Neural crest cell (in vitro differentiated cells): ENCODE measurements around the gene PPT1. TPM values are rescaled to one million over a fixed set of nuclear protein-coding genes. Genes with fewer than 3 reads are reported as not detected.
A peak's percentile ranks its signal among the peaks of the same experiment; 100 is the strongest.

Source experiments
- DNase-seq: peaks from one replicate; pipeline ENCODE4 v3.0.0; 2021; ENCODE audit warnings: low read depth, mixed read lengths, low spot score
- H3K27ac Mint-ChIP-seq: one replicate; pipeline ENCODE4 v1.8.0; 2021; ENCODE audit warnings: mild to moderate bottlenecking, mixed read lengths; ENCODE audit not compliant: unreplicated experiment
- H3K27me3 Mint-ChIP-seq: 2 replicates; pipeline ENCODE4 v1.8.0; 2021; ENCODE audit warnings: low read depth, mild to moderate bottlenecking, mixed read lengths
- H3K36me3 Mint-ChIP-seq: 2 replicates; pipeline ENCODE4 v1.8.0; 2021; ENCODE audit warnings: low read depth, mild to moderate bottlenecking, mixed read lengths
- H3K4me1 Mint-ChIP-seq: 2 replicates; pipeline ENCODE4 v1.8.0; 2021; ENCODE audit warnings: mixed read lengths
- H3K4me3 Mint-ChIP-seq: one replicate; pipeline ENCODE4 v1.8.0; 2021; ENCODE audit warnings: mild to moderate bottlenecking, mixed read lengths
- H3K9me3 Mint-ChIP-seq: 2 replicates; pipeline ENCODE4 v1.8.0; 2021; ENCODE audit warnings: mixed read lengths
- CTCF ChIP-seq: fragments of 200-600 bp; sonication (generic); conservative IDR thresholded peaks from 2 replicates; pipeline ENCODE4 v1.5.0; 2021; ENCODE audit warnings: antibody characterized with exemption, mild to moderate bottlenecking
- total RNA-seq: library from RNA; stranded (reverse); gene quantifications from 2 replicates; pipeline ENCODE4 v1.2.1, GENCODE V29; 2021

Gene PPT1
- total RNA-seq, 1 donor from 2014 or later, result 95.4 TPM

GRCh38 chr1:40067851-40068250 is 29.2 kb downstream of the PPT1 start:
- Mint-ChIP-seq H3K4me1 (peaks cover 5% of the 10 kb centered on the region), H3K36me3 (peaks cover 24% of the 10 kb centered on the region), H3K27me3 (no peaks in the 10 kb centered on the region), H3K27ac (no peak overlapping the region), H3K9me3 (no peaks in the 10 kb centered on the region), H3K4me3 (no peak overlapping the region)
- DNase-seq, result no peak
- no peak for TF ChIP-seq CTCF

GRCh38 chr1:40067023-40067422 is 30.0 kb downstream of the PPT1 start:
- DNase-seq, result no peak
- Mint-ChIP-seq H3K4me3 (no peak overlapping the region), H3K9me3 (no peaks in the 10 kb centered on the region), H3K4me1 (peaks cover 5% of the 10 kb centered on the region), H3K36me3 (peaks cover 24% of the 10 kb centered on the region), H3K27me3 (no peaks in the 10 kb centered on the region), H3K27ac (peak overlapping the region; percentile 40)
- no peak for TF ChIP-seq CTCF

- Mint-ChIP-seq H3K4me1 (peaks cover 5% of the 10 kb centered on the region), H3K36me3 (peaks cover 23% of the 10 kb centered on the region), H3K27ac (peak overlapping the region; percentile 73), H3K9me3 (no peaks in the 10 kb centered on the region), H3K27me3 (no peaks in the 10 kb centered on the region), H3K4me3 (no peak overlapping the region)
- no peak for DNase-seq
- TF ChIP-seq CTCF, result no peak
Measured at GRCh38 chr1:40064797-40065499, 32.1 kb downstream of the PPT1 start.

GRCh38 chr1:40059960-40060750 is 36.9 kb downstream of the PPT1 start:
- Mint-ChIP-seq H3K36me3 (peaks cover 8% of the 10 kb centered on the region), H3K4me1 (peaks cover 16% of the 10 kb centered on the region), H3K27ac (peak overlapping the region; percentile 75), H3K9me3 (no peaks in the 10 kb centered on the region), H3K27me3 (no peaks in the 10 kb centered on the region), H3K4me3 (no peak overlapping the region)
- TF ChIP-seq CTCF, result no peak
- DNase-seq, result no peak

GRCh38 chr1:40059338-40059959 is 37.6 kb downstream of the PPT1 start:
- DNase-seq, result no peak
- peaks cover 8% of the 10 kb centered on the region for H3K36me3 Mint-ChIP-seq
- TF ChIP-seq CTCF, result no peak
- H3K9me3 Mint-ChIP-seq, result no peaks in the 10 kb centered on the region
- H3K4me3 Mint-ChIP-seq, result no peak overlapping the region
- H3K4me1 Mint-ChIP-seq, result peaks cover 16% of the 10 kb centered on the region
- H3K27me3 Mint-ChIP-seq, result no peaks in the 10 kb centered on the region
- H3K27ac Mint-ChIP-seq, result no peak overlapping the region
